Liver (tissue), 9 donors: ENCODE data around the gene CHRM5. TPM values are rescaled to one million over a fixed set of nuclear protein-coding genes. Genes with fewer than 3 reads are reported as not detected.

ENCODE experiments used
- DNase-seq: peaks from one replicate; pipeline ENCODE4 v3.0.0-alpha.2; 2017; ENCODE audit warnings: low spot score
- H3K27ac ChIP-seq, 2 donors: one replicate each; pipeline ENCODE4 v1.7.0; 2013; ENCODE audit warnings: inconsistent platforms in 2 of 2, low read length in 2 of 2, control low read depth in 1 of 2, low read depth in 1 of 2, mild to moderate bottlenecking in 1 of 2
- H3K27me3 ChIP-seq, 4 donors: one replicate each; pipeline versions ENCODE4 v1.6.1 to v1.7.0; 2013; ENCODE audit warnings: low read length in 3 of 4, inconsistent platforms in 1 of 4, mild to moderate bottlenecking in 1 of 4, moderate library complexity in 1 of 4; ENCODE audit not compliant: control insufficient read depth in 4 of 4, insufficient read depth in 4 of 4
- H3K36me3 ChIP-seq, 4 donors: one replicate each; pipeline versions ENCODE4 v1.6.1 to v1.7.0; 2013; ENCODE audit warnings: low read length in 3 of 4, mild to moderate bottlenecking in 3 of 4, low read depth in 1 of 4, moderate library complexity in 1 of 4; ENCODE audit not compliant: control insufficient read depth in 4 of 4, insufficient read depth in 3 of 4
- H3K4me1 ChIP-seq, 4 donors: one replicate each; pipeline versions ENCODE4 v1.6.1 to v1.7.0; 2013; ENCODE audit warnings: low read length in 3 of 4, mild to moderate bottlenecking in 3 of 4, moderate library complexity in 1 of 4; ENCODE audit not compliant: control insufficient read depth in 4 of 4, insufficient read depth in 4 of 4
- H3K4me3 ChIP-seq, 3 donors: one replicate each; pipeline versions ENCODE4 v1.6.1 to v1.7.0; 2013; ENCODE audit warnings: low read length in 3 of 3, control low read depth in 1 of 3, low read depth in 1 of 3, mild to moderate bottlenecking in 1 of 3
- H3K9ac ChIP-seq, 2 donors: one replicate each; pipeline ENCODE4 v1.7.0; 2013; ENCODE audit warnings: low read length in 2 of 2, mild to moderate bottlenecking in 2 of 2, moderate library complexity in 2 of 2, control low read depth in 1 of 2, low read depth in 1 of 2
- H3K9me3 ChIP-seq, 4 donors: one replicate each; pipeline versions ENCODE4 v1.6.1 to v1.7.0; 2013; ENCODE audit warnings: low read length in 3 of 4; ENCODE audit not compliant: control insufficient read depth in 4 of 4
- EGR1 ChIP-seq, 2 donors: IDR thresholded peaks; 2 replicates each; pipeline ENCODE4 v1.6.1; 2016 to 2018; ENCODE audit warnings: antibody characterized with exemption in 2 of 2, low read depth in 2 of 2
- FOXA1 ChIP-seq: IDR thresholded peaks from 2 replicates; pipeline ENCODE4 v1.6.1; 2016; ENCODE audit warnings: antibody characterized with exemption
- FOXA2 ChIP-seq: IDR thresholded peaks from 2 replicates; pipeline ENCODE4 v1.6.1; 2016; ENCODE audit warnings: antibody characterized with exemption
- GABPA ChIP-seq, 2 donors: IDR thresholded peaks in 1 of 2; conservative IDR thresholded peaks in 1 of 2; 2 replicates each; pipeline ENCODE4 v1.6.1; 2016; ENCODE audit warnings: antibody characterized with exemption in 2 of 2, mild to moderate bottlenecking in 1 of 2, moderate library complexity in 1 of 2
- HNF4A ChIP-seq, 2 donors: conservative IDR thresholded peaks; 2 replicates each; pipeline ENCODE4 v1.6.1; 2016; ENCODE audit warnings: antibody characterized with exemption in 2 of 2, mild to moderate bottlenecking in 2 of 2
- HNF4G ChIP-seq: IDR thresholded peaks from 2 replicates; pipeline ENCODE4 v1.6.1; 2016; ENCODE audit warnings: antibody characterized with exemption
- MAX ChIP-seq: IDR thresholded peaks from 2 replicates; pipeline ENCODE4 v1.6.1; 2016; ENCODE audit warnings: antibody characterized with exemption
- NR2F2 ChIP-seq: IDR thresholded peaks from 2 replicates; pipeline ENCODE4 v1.6.1; 2016; ENCODE audit warnings: antibody characterized with exemption
- RAD21 ChIP-seq, 2 donors: IDR thresholded peaks; 2 replicates each; pipeline ENCODE4 v1.6.1; 2016; ENCODE audit warnings: antibody characterized with exemption in 2 of 2, mild to moderate bottlenecking in 2 of 2
- RXRA ChIP-seq, 2 donors: IDR thresholded peaks; 2 replicates each; pipeline ENCODE4 v1.6.1; 2017 to 2018; ENCODE audit warnings: antibody characterized with exemption in 2 of 2, mild to moderate bottlenecking in 1 of 2
- SP1 ChIP-seq: IDR thresholded peaks from 2 replicates; pipeline ENCODE4 v1.6.1; 2018; ENCODE audit warnings: antibody characterized with exemption, mild to moderate bottlenecking
- TAF1 ChIP-seq: conservative IDR thresholded peaks from 2 replicates; pipeline ENCODE4 v1.6.1; 2016; ENCODE audit warnings: antibody characterized with exemption, mild to moderate bottlenecking
- YY1 ChIP-seq: IDR thresholded peaks from 2 replicates; pipeline ENCODE4 v1.6.1; 2016; ENCODE audit warnings: antibody characterized with exemption, mild to moderate bottlenecking
- WGBS: extraction: QIAGEN DNeasy Blood & Tissue Kit; methylation state at CpG from one replicate; pipeline ENCODE4 v1.1.7; 2013; 5-methylcytosine and 5-hydroxymethylcytosine counted together
- polyA plus RNA-seq, 2 donors: library from polyadenylated mRNA; stranded (reverse) in 1 of 2; unstranded in 1 of 2; fragments of 200-250 nt in 1 of 2; fragments of >200 nt in 1 of 2; fragmentation: Nextera tagmentation in 1 of 2; extraction: Ambion mirVana in 1 of 2; gene quantifications; one replicate each; pipeline versions ENCODE4 v1.2.1 to v1.2.3, GENCODE V29; 2013 to 2015
- total RNA-seq, 2 donors: library from RNA; depleted of rRNA; stranded (reverse); fragments of >200 nt; gene quantifications; one replicate each; pipeline ENCODE4 v1.2.3, GENCODE V29; 2014
- TF ChIP-seq, protein P1 (sequence below): IDR thresholded peaks from 2 replicates; pipeline ENCODE4 v1.6.1; 2016; ENCODE audit warnings: antibody characterized with exemption, mild to moderate bottlenecking
- TF ChIP-seq, protein P2 (sequence below): IDR thresholded peaks from 2 replicates; pipeline ENCODE4 v1.6.1; 2016; ENCODE audit warnings: antibody characterized with exemption
- TF ChIP-seq, protein P3 (sequence below): IDR thresholded peaks from 2 replicates; pipeline ENCODE4 v1.6.1; 2016; ENCODE audit warnings: antibody characterized with exemption
- TF ChIP-seq, protein P4 (sequence below): fragments of 150-350 bp; IDR thresholded peaks from 2 replicates; pipeline ENCODE4 v1.5.1; 2017; ENCODE audit warnings: improper control_type of control experiment, low read depth, low read length; ENCODE audit not compliant: missing input control
- donor health status: healthy.
- donor health status: healthy.
- donor health status: healthy.
- donor health status: healthy.
- donor health status: healthy.

The CHRM5 gene
- total and polyA plus RNA-seq, 4 donors, result 0.38 TPM; not detected in 3

GRCh38 chr15:34025252-34025651, 57.0 kb downstream of the CHRM5 start:
- WGBS, result 90% methylated on average over 3 of the region's 3 CpGs
- no peak for DNase-seq
- no peaks in the 10 kb centered on the region for H3K9me3 ChIP-seq
- H3K9ac ChIP-seq, result no peak overlapping the region
- no peak overlapping the region for H3K4me3 ChIP-seq
- H3K27ac ChIP-seq, result no peak overlapping the region
- no peak for TF ChIP-seq FOXA2
- TF ChIP-seq, protein P1, sequence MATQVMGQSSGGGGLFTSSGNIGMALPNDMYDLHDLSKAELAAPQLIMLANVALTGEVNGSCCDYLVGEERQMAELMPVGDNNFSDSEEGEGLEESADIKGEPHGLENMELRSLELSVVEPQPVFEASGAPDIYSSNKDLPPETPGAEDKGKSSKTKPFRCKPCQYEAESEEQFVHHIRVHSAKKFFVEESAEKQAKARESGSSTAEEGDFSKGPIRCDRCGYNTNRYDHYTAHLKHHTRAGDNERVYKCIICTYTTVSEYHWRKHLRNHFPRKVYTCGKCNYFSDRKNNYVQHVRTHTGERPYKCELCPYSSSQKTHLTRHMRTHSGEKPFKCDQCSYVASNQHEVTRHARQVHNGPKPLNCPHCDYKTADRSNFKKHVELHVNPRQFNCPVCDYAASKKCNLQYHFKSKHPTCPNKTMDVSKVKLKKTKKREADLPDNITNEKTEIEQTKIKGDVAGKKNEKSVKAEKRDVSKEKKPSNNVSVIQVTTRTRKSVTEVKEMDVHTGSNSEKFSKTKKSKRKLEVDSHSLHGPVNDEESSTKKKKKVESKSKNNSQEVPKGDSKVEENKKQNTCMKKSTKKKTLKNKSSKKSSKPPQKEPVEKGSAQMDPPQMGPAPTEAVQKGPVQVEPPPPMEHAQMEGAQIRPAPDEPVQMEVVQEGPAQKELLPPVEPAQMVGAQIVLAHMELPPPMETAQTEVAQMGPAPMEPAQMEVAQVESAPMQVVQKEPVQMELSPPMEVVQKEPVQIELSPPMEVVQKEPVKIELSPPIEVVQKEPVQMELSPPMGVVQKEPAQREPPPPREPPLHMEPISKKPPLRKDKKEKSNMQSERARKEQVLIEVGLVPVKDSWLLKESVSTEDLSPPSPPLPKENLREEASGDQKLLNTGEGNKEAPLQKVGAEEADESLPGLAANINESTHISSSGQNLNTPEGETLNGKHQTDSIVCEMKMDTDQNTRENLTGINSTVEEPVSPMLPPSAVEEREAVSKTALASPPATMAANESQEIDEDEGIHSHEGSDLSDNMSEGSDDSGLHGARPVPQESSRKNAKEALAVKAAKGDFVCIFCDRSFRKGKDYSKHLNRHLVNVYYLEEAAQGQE, result no peak
- no peak for TF ChIP-seq TAF1
- TF ChIP-seq, protein P2, sequence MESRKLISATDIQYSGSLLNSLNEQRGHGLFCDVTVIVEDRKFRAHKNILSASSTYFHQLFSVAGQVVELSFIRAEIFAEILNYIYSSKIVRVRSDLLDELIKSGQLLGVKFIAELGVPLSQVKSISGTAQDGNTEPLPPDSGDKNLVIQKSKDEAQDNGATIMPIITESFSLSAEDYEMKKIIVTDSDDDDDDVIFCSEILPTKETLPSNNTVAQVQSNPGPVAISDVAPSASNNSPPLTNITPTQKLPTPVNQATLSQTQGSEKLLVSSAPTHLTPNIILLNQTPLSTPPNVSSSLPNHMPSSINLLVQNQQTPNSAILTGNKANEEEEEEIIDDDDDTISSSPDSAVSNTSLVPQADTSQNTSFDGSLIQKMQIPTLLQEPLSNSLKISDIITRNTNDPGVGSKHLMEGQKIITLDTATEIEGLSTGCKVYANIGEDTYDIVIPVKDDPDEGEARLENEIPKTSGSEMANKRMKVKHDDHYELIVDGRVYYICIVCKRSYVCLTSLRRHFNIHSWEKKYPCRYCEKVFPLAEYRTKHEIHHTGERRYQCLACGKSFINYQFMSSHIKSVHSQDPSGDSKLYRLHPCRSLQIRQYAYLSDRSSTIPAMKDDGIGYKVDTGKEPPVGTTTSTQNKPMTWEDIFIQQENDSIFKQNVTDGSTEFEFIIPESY, result no peak
- no peak for TF ChIP-seq RAD21 (IDR thresholded peaks at IDR 0.05)
- no peak for TF ChIP-seq EGR1 (IDR thresholded peaks at IDR 0.05; ENCODE audit: low read depth in 2 of 2)
- TF ChIP-seq HNF4G, result no peak
- no peak for TF ChIP-seq MAX
- TF ChIP-seq RXRA (IDR thresholded peaks at IDR 0.05), result no peak
- no peak for TF ChIP-seq NR2F2
- TF ChIP-seq, protein P3, sequence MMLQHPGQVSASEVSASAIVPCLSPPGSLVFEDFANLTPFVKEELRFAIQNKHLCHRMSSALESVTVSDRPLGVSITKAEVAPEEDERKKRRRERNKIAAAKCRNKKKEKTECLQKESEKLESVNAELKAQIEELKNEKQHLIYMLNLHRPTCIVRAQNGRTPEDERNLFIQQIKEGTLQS, result no peak
- no peaks in the 10 kb centered on the region for H3K27me3 ChIP-seq
- H3K4me1 ChIP-seq, result no peaks in the 10 kb centered on the region
- no peaks in the 10 kb centered on the region for H3K36me3 ChIP-seq

DNA sequence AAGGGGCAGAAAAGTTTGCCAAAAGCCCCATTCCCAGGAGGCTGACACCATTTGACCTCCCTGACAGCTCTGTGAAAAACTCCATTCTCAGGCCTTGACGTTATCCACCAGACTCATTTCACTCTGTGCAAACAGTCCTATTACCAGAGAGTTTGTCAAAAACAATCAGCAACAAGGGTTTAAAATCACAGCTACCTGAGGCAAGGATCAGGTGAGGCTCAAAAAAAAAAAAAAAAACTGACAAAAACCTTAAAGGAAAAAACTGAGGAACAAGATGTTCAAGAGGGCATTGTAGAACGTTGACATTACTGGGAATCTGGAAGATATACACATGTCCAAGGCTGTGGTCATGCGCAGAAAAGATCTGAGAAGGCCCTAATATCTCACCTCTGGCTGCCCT, 59.3 kb downstream of the CHRM5 start:
- DNase-seq, result no peak
- H3K27me3 ChIP-seq, result no peaks in the 10 kb centered on the region
- TF ChIP-seq EGR1 (IDR thresholded peaks at IDR 0.05; ENCODE audit: low read depth in 2 of 2) (no peak), SP1 (no peak), MAX (no peak), GABPA (IDR thresholded peaks at IDR 0.05 in 1 of 2, conservative IDR thresholded peaks at IDR 0.05 in 1 of 2) (no peak), YY1 (no peak), FOXA2 (no peak), HNF4A (conservative IDR thresholded peaks at IDR 0.05) (no peak), HNF4G (no peak), FOXA1 (no peak)
- TF ChIP-seq, protein P2, result no peak
- TF ChIP-seq, protein P3, result no peak
- TF ChIP-seq, protein P4, sequence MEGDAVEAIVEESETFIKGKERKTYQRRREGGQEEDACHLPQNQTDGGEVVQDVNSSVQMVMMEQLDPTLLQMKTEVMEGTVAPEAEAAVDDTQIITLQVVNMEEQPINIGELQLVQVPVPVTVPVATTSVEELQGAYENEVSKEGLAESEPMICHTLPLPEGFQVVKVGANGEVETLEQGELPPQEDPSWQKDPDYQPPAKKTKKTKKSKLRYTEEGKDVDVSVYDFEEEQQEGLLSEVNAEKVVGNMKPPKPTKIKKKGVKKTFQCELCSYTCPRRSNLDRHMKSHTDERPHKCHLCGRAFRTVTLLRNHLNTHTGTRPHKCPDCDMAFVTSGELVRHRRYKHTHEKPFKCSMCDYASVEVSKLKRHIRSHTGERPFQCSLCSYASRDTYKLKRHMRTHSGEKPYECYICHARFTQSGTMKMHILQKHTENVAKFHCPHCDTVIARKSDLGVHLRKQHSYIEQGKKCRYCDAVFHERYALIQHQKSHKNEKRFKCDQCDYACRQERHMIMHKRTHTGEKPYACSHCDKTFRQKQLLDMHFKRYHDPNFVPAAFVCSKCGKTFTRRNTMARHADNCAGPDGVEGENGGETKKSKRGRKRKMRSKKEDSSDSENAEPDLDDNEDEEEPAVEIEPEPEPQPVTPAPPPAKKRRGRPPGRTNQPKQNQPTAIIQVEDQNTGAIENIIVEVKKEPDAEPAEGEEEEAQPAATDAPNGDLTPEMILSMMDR, result no peak
- no peak overlapping the region for H3K9ac ChIP-seq
- 61% methylated on average over 3 of the region's 3 CpGs for WGBS
- no peaks in the 10 kb centered on the region for H3K9me3 ChIP-seq
- H3K4me3 ChIP-seq, result no peak overlapping the region
- no peaks in the 10 kb centered on the region for H3K36me3 ChIP-seq
- H3K27ac ChIP-seq, result no peak overlapping the region
- H3K4me1 ChIP-seq, result no peaks in the 10 kb centered on the region
